ENCODE results near the gene CEP120.

The CEP120 gene

GRCh38 chr5:123297866-123298265, 125.3 kb downstream of the CEP120 start:
- DNase-seq = no peak

GRCh38 chr5:123297198-123297831, 125.9 kb downstream of the CEP120 start:
- DNase-seq = no peak
